ENCODE data around the gene SPRING1.

DNA sequence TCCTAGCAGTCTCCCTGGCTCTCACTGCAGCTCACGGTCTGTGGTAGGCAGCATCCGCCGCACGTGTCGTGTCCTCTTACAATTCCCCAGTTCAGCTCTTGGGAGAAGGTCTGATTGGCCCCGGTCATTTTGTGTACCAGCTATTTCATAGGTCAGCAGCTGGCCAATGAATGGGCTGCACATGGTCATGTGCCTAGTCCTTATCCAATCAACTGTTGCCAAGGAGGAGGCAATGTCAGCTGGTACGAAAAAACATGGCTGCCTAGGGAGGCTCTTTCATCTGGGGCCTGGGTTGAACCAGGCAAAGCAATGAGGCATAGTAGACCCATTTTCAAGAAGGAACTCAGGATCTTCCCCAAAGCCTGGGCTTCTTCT is 46.4 kb upstream of the SPRING1 start:
- TF ChIP-seq, protein P1, sequence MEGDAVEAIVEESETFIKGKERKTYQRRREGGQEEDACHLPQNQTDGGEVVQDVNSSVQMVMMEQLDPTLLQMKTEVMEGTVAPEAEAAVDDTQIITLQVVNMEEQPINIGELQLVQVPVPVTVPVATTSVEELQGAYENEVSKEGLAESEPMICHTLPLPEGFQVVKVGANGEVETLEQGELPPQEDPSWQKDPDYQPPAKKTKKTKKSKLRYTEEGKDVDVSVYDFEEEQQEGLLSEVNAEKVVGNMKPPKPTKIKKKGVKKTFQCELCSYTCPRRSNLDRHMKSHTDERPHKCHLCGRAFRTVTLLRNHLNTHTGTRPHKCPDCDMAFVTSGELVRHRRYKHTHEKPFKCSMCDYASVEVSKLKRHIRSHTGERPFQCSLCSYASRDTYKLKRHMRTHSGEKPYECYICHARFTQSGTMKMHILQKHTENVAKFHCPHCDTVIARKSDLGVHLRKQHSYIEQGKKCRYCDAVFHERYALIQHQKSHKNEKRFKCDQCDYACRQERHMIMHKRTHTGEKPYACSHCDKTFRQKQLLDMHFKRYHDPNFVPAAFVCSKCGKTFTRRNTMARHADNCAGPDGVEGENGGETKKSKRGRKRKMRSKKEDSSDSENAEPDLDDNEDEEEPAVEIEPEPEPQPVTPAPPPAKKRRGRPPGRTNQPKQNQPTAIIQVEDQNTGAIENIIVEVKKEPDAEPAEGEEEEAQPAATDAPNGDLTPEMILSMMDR (conservative IDR thresholded peaks at IDR 0.05; ENCODE audit: low read length) = no peak
- no peak for TF ChIP-seq EZH2phosphoT487 (IDR thresholded peaks at IDR 0.05; ENCODE audit: borderline replicate concordance)
